HG03045 (cell line): ENCODE results near the gene SEMA6D.

Experiments used
- ATAC-seq: cut with Tn5 transposase; IDR thresholded peaks from one replicate; pipeline ENCODE4 v1.9.1; 2021; ENCODE audit warnings: mild to moderate bottlenecking, moderate library complexity; ENCODE audit not compliant: unreplicated experiment

The SEMA6D gene

DNA sequence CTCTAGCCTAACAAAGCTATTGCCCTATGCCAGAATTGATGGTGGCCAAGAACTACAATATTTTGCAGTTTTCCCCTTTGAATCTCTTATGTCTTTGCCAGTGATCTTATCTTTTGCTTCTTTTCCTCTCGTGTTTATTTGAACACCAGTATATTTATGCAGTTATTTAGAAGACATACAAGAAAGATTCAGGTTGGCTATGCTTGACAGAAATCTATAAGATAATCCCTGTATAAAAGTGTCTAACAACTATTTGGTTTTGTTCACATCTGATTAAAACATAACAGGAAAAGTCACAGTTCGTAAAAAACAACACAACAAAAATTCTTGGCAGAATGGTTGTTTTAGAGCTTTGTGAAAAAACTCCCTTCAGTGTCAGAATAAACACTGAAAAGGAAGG, 63.7 kb downstream of the SEMA6D start:
- ATAC-seq = no peak

DNA sequence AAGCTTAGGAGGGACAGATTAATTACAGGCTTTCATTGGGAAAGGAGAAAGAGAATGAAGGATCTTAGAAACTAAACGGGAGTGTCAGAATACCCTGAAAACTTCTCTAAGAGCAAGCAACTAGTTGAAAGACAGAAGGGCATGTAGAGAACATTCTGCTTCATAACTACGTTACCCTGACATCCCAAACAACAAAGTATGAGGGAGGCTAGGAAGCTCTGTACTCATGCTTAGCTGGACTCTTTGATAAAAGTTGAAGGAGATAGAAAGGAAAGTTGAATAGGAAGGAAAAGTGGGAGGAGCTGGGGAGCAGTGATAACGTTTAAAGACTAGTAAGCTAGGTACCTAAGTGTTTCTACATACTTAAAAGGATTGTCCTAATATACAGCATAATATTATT, 64.2 kb downstream of the SEMA6D start:
- ATAC-seq = no peak

DNA sequence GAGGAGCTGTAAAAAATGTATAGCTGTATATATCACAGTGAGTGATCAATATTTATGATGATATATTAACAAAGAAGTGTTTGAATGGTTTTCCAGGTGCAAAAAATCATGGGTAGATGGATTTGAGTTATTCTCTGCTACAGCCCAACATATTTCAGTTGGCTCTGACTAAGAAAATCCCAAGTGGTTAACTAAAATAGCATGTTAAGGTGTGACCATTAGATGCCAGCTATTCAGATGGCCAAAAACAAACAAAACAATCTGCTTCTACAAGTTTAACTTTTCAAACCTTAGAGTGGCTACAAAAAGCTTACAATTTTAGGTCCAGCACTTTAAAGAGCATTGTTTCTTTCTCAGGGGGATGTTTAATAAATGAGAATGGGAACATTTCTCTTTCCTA, 67.5 kb downstream of the SEMA6D start:
- ATAC-seq = no peak

DNA sequence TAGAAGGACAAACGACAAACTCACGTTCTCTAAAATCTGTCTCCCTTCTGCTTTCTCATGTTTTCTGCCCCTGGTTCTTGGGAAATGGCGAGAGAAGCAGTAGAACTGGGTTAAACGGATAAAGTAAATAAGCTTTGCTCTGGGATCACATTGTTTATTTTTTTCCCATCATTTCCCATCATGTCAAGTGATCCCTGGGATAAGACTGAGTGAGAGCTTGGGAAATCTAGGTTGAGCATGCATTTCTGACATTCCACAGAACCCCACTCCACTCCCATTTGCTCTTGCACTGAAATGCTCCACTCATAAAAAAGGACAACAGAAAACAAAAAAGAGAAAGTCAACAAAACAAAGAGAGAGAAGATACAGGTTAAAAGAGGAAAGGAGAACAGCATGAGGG, 69.1 kb downstream of the SEMA6D start:
- no peak for ATAC-seq

DNA sequence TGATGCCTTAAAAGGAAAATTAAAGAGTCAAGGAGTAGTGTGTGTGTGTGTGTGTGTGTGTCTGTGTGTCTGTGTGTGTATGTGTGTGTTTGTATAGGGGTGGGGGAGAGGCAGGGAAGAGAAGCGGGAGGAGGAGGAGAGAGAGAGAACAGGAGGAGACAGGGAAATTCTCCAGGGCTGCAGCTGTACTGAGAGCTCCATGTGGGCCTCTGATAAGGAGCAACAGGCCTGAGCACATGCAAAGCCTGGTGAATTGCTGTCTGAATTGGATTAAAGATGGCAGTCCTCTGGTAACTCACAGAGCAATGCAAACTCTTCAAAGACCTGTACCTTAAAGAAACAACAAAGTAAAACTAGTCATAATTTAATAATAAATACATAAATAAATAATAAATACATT, 70.6 kb downstream of the SEMA6D start:
- no peak for ATAC-seq

DNA sequence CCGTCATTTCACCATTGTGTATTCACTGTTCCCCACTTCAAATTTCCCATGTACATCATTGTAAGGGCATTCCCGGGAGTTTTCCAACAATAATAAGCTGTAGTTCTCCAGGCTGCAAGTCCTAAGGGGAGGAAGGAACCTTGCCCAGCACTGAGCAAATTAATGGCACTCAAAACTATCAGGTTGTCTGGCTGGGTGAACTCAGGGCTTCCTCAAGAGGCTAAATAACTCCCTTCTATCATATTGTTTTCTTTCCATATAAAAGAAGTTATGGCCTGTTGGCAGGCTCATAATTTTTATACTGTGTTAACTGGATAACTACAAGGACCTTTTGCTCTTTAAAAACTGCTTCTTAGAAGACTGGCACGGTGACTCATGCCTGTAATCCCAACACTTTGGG, 71.4 kb downstream of the SEMA6D start:
- ATAC-seq = no peak

DNA sequence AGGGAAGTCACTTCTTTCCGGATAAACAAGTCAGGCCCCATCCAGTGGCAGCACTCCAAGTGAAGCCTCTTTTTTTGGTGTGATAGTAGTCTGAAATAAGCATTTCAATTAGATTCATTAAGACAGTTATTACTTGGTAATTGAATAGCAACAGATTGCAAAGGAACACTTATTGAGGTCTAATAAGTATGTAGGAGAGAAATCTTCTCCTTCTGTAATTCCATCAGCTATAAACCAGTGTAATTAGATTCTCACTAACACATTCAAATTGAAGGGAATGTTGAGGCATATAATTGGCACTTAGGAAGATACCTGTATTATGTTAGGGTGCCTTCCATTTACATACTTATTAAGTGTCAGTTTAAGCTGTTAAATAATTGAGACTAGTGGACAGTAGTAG, 73.9 kb downstream of the SEMA6D start:
- ATAC-seq = no peak

DNA sequence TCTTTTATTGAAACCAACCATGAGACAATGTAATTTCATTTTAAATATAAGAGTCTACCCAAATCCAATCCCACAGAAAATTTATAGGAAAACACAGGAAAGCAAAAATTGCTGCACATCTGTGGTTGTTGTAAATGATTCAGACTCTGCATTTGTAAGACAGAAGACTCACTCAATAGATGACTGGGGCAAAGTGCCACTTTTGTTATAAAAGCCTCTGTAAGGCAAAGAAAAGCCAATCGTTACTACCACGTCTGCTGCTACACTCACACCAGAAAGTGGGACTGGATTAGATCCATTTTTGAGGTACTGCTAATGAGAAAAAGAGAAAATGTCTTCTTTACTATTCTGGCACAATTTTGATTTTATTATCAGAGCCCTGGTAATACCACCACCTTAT, 74.9 kb downstream of the SEMA6D start:
- ATAC-seq = no peak

DNA sequence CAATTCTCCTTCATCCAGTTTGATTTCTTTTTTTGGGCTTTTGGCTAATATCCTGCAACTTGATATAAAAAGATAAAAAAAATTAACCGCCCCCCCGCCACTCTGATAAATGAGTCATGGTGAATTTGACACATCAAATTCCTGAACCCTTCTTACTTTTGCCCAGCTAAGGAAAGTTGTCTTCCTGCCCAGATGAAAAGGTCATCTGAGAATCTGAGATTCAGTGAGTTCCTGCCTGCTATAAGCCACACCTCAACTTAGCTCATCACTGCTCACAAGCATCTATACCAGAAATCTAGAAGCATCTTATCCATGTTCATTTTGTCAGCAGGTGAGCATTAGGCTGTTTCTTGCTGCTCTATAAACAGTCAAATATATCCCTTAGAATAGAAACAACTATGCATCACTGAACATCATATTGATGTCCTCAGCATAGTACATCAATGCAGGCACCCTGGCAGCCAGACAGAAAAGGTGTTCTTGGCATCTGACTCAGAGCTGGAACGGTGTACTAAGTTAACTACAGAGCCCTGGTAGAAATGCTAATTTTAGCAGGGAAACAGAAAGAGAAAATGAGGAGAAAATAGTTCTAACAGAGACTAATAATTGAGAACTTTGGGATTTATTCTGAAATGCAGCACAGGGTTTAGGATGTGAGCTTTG, 77.1 kb downstream of the SEMA6D start:
- no peak for ATAC-seq

DNA sequence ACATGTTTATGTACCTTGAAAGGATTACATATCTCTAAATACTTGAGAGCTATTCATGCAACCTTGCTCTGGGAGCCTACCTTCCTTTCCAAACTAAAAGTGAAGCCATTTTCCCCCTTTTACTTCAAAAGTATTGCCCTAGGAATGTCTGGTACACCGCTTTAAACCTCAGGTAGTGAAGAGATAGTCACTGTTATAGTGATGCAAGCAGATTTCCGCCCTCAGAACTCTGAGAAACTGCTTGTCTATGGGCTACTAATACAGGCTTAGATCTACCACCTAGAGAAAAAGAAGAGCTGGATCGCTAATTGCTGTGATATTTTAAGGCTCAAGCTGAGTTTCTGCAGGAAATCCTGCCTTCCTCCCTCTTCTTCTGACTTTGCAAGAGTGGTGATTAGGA, 78.6 kb downstream of the SEMA6D start:
- ATAC-seq = no peak

DNA sequence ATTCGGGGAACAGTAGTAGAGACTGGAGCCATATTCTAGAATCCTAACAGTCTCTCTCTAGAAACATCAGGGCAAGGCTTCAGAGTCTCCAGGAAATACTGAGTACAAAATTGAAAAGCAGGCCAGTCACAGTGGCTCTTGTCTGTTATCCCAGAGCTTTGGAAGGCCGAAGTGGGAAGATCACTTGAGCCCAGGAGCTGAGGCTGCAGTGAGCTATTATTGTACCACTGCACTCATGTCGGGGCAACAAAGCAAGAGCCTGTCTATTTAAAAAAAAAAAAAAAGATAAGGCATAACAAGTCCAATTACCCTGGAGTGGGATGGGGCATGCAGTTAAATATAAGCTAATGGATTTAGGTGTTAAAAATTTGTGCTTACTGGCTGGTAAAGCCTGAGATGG, 79.0 kb downstream of the SEMA6D start:
- no peak for ATAC-seq

DNA sequence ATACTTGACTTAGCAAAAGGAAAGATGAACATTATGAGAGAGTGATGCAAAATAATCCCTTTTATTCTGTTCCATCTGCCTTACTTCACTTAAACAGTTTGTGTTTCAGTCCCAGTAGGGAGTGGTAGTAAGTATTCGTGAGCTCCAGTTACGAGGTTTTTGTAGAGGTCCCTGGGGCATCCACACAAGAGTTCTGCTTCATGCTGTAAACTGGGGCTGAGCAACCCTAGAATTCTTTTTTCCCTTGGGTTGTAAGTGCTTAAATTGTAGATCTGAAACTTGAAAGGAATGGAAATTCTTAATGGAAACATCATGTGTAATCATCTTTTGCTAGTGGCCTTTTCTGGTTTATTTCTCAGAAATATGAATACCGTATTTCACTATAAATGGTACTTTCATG, 79.5 kb downstream of the SEMA6D start:
- ATAC-seq = no peak

DNA sequence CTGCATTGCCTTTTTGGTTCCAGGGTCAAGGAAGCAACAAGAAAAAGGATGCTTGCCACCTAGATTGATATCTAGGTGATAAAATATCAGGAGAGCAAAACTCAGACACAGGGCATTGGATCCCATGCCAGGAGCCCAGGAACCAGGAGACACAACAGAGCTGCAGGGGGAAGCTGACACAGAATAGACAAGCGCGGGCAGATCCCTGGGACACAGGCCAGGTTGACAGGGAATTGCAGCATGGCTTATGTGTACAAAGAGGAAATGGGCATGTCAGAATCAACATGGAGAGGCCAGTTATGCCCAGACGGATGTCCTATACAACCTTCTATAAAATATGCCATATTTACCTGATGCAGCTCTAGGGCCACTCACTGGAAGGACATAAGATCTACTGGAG, 84.2 kb downstream of the SEMA6D start:
- ATAC-seq = no peak

DNA sequence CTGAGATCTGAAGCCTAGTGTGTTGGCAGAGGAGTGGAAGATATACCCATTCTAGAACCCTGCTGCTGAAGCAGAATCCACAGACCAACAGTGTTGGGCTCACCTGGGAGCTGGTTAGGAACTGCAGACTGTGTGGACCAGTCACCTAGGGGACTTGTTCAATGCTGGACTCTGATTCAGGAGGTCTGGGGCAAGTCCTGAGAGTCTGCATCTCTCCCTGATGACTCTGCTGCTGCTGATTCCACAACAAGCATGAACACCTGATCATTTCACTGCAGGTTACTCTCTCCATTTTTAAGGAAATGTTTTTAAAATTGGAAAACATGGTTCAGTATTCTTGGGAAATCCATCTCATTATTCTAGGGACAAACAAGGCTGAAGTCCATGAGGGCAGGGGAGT, 84.9 kb downstream of the SEMA6D start:
- no peak for ATAC-seq

DNA sequence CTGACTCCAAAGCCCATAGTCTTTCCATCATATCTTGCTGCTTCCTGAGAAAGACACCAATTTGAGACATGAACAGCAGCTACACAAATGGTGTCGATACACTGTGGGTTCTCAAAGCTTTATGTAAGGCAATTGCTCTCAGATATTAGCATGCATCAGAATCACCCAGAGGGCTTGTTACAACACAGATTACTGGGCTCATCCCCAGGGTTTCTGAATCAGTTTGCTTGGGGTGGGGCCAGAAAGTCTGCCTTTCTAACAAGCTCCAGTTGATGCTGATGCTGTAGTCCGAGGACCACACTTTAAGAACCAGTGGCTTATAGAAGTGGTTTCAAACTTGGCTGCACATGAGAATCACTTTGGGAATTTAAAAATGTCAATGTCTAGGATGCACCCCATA, 86.5 kb downstream of the SEMA6D start:
- ATAC-seq = no peak

DNA sequence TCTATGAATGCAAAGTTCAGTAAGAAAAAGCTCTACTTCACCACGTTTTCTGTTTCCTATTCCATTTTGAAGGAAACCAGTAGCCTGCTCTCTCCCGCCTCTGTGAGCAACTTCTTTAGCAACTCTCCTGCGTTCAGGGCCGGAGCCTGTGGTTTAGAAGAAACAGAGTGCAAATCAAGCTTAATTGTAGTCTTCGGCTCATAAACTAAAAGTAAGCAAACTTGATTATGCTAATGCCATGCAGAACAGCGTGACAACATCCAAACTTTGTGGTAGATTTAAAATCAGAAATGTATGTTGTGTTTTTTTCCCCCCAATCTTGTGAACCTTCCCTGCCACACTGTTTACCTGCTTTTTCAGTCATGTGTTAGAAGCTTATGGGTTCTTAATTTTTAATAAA, 87.4 kb downstream of the SEMA6D start:
- no peak for ATAC-seq

DNA sequence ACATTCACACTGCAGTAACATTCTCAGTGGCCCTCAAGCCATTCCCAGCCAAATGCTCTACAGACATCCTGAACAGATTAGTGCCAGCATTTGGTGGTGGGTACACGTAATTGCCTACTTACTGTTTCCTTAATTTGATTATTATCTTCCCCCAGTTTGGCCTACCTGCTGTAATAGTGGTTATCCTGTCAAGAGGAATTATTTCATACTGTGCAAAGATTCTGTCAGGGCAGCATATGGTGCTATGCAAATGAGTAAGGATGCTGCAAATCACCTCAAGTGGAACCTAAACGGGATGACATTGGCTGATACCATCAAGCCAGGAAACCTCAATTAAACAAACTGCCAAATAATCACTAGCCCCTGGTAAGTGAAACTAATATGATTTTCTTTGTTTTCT, 88.7 kb downstream of the SEMA6D start:
- no peak for ATAC-seq

DNA sequence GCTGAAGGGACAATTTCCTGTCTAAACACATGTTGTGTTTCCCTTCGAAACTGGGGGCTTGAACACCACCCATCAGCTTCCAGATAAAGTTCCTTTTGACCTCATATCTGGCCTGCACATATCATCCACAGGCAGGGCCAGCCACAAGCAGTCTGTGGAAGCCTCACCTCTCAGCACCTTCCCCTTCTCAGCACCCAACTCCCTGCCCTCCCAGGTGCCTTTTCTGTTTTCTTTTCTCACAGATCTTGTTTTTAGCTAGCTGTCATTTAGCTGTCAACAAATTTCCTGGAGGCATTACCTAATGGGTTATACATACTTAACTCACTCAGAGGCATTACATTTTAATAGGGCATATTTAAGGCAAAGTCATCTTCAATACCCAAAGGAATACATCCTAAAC, 93.9 kb downstream of the SEMA6D start:
- ATAC-seq = no peak

DNA sequence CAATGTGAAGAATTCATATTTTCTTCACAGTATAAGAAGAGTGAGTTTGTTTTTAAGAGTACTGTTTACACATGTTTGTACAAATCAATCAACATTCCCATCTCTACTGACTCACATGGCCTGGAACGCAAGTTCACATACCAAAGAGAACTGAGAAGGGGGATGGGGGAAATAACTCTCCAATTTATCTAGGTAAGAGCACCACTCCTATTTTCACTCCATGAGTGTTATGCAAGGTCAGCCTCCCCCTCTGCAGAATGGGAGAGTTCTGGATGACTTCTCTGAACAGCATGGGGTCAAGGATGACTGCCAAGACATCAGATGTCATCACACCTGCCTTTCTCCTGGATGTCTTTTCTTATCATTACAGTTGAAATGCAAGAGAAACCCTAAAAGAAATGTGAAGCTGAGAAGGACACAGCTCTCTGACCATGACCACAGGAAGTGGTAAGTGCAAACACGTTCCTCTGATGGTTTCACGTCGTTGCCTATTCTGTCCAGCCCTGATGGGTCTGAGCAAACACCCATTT, 95.2 kb downstream of the SEMA6D start:
- ATAC-seq = peak; percentile 42

DNA sequence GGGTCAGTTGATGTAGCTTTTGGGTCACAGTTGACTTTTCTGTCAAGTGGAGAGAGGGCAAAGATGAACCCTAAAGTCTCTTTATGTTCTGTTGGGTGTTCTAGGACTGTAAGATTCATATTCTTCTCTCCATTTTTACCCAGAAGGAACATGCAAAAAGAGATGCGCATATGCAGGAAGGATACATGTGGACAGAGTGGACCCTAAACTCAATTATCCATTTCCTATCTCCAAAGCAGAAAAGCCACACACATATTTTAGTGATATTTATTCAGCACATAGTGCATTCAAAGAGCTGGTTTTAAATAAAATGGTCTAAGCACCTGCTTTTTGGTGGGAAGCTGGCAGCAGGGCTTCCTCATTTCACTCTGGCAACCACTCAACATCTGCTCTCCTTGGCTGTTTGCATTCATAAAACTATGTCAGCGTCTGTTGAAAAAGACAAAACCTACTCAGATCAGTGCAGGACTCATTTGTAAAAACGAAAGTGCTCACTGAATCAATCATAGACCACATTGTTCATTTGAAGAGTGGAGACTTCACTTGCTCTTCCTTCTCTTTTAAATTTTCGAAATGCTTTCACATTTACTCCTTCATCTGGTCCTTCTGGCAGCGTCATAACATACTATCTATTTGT, 96.6 kb downstream of the SEMA6D start:
- ATAC-seq = peak; percentile 92

DNA sequence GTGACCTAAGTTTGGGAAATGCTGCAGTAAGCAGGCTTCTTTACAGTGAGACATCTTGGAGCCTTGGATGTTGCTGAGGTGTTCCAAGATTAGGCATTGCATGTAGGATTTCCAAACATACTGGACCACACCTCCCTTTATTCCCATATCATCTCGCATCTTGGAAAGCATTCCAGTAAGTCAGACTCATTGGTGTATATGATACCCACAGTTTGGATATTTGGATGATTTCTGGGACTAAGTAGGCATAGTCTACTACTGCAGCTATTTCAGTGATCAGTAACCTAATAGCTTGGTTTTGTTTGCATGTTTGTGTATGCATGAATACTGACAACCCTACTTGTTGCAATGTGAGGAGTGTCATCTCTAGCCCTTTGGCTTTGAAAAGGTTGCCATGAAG, 97.3 kb downstream of the SEMA6D start:
- ATAC-seq = no peak

DNA sequence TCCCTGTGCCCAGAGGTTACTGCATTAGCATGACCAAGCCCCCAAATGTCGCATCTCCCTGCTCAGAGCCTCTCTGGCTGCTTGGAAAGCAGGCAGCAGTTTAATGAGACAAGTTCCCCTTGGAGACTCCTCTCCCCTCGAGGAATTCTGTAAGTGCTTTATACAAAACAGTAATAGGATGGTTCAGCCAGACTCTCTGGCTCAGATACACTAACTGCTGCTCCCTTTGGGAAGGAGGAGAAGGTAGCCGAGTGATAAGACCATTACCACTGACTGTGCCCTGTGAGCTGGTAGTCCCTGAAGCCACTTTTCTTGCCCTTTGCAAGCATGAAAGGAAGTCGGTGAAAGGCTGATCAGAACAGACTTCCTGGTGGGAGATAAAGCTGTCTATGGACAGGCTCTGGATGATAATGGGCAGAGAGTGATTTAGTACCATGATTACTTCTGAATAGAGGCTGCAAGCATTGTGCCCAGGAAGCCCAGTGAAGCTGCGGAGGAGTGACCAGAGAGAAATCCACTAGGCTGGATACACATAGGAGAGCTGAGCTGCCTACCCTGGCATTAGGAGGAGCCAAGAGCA, 100.8 kb downstream of the SEMA6D start:
- no peak for ATAC-seq
